K562 (cell line): ENCODE measurements around the gene YOD1. TPM values are rescaled to one million over a fixed set of nuclear protein-coding genes. Genes with fewer than 3 reads are reported as not detected.

ENCODE experiments used
- ATAC-seq: fragments of 200-7000 bp; cut with Tn5 transposase; 3 replicates; pipeline ENCODE4 v1.9.1; 2020; ENCODE audit warnings: moderate library complexity
- BruUV-seq: library from RNA; stranded (reverse); fragments of 400-500 nt; replicated peaks from 2 replicates; lab custom pipeline; 2021; lab: Mats Ljungman, UMichigan
- CTCF ChIA-PET: fragments of 300-600 bp; formaldehyde crosslinking; extraction: SDS; loops from one replicate; lab custom pipeline; 2021; ENCODE audit warnings: low intra/inter-chr PET ratio; lab: Yijun Ruan, JAX
- POLR2A ChIA-PET: fragments of 300-600, 350-650 bp; sonication (Branson Sonifier 250); formaldehyde crosslinking; extraction: SDS; loops from one replicate; lab custom pipeline; 2021; ENCODE audit warnings: antibody characterized with exemption, inconsistent platforms; lab: Yijun Ruan, JAX
- DNase-seq, 4 experiments: peaks; one replicate each; pipeline versions ENCODE4 v3.0.0 to v3.0.0-alpha.2; 2011 to 2018; ENCODE audit warnings: low spot score in 3 of 4, mixed read lengths in 3 of 4; ENCODE audit errors: extremely low read depth in 1 of 4
- FAIRE-seq: peaks from 2 replicates; lab custom pipeline; 2011; peaks lifted over from hg19 to GRCh38; lab: Jason Lieb, UNC
- H2AFZ ChIP-seq: 2 replicates; pipeline ENCODE4 v1.6.0; 2011; ENCODE audit warnings: low read depth, low read length, control low read depth, inconsistent platforms
- H3K27ac ChIP-seq: fragments of 200-600 bp; 3 replicates; pipeline ENCODE4 v1.8.0; 2011; ENCODE audit warnings: low read depth, mild to moderate bottlenecking, control low read depth, inconsistent platforms, low read length, moderate library complexity, mixed read lengths; ENCODE audit errors: extremely low read depth
- H3K27me3 ChIP-seq, 2 experiments: fragments of 300-600 bp in 1 of 2; 2 replicates in 1 of 2; 3 replicates in 1 of 2; pipeline versions ENCODE4 v1.6.0 to v1.8.0; 2011; ENCODE audit warnings: inconsistent platforms in 2 of 2, low read length in 2 of 2, mild to moderate bottlenecking in 1 of 2, mixed read lengths in 1 of 2, moderate library complexity in 1 of 2; ENCODE audit not compliant: control insufficient read depth in 2 of 2, insufficient read depth in 2 of 2
- H3K36me3 ChIP-seq: fragments of 300-600 bp; 3 replicates; pipeline ENCODE4 v1.8.0; 2011; ENCODE audit warnings: mild to moderate bottlenecking, low read length, inconsistent platforms; ENCODE audit not compliant: control insufficient read depth, insufficient read depth
- H3K4me1 ChIP-seq, 2 experiments: fragments of 200-600 bp in 1 of 2; replicated peaks in 1 of 2; 2 replicates in 1 of 2; 3 replicates in 1 of 2; pipeline versions ENCODE4 v1.5.1 to v1.8.0; 2011; ENCODE audit warnings: inconsistent platforms in 2 of 2, low read length in 2 of 2, mild to moderate bottlenecking in 1 of 2, mixed read lengths in 1 of 2, moderate library complexity in 1 of 2; ENCODE audit not compliant: control insufficient read depth in 2 of 2, insufficient read depth in 2 of 2
- H3K4me2 ChIP-seq: 2 replicates; pipeline ENCODE4 v1.6.1; 2011; ENCODE audit warnings: low read length, control low read depth, inconsistent platforms, mixed read lengths; ENCODE audit not compliant: insufficient read depth
- H3K4me3 ChIP-seq: fragments of 200-600 bp; sonication (generic), shearing (Covaris generic); 2 replicates; pipeline ENCODE4 v1.5.1; 2016; ENCODE audit warnings: control low read depth, inconsistent platforms
- H3K79me2 ChIP-seq: fragments of 200-600 bp; 3 replicates; pipeline ENCODE4 v1.8.0; 2011; ENCODE audit warnings: low read length, inconsistent platforms; ENCODE audit not compliant: control insufficient read depth, insufficient read depth
- H3K9ac ChIP-seq, 2 experiments: 2 replicates each; pipeline versions ENCODE4 v1.6.0 to v1.6.1; 2011; ENCODE audit warnings: low read depth in 2 of 2, low read length in 2 of 2, control low read depth in 1 of 2, inconsistent platforms in 1 of 2, mild to moderate bottlenecking in 1 of 2, mixed read lengths in 1 of 2; ENCODE audit not compliant: insufficient read depth in 1 of 2
- H3K9me1 ChIP-seq: one replicate; pipeline ENCODE4 v1.6.0; 2011; ENCODE audit warnings: inconsistent platforms, mild to moderate bottlenecking, low read length, moderate library complexity; ENCODE audit not compliant: control insufficient read depth, insufficient read depth
- H3K9me3 ChIP-seq: replicated peaks from 2 replicates; pipeline ENCODE4 v1.5.1; 2011; ENCODE audit warnings: low read depth, low read length, inconsistent platforms; ENCODE audit not compliant: control insufficient read depth, insufficient read depth
- H4K20me1 ChIP-seq: replicated peaks from 2 replicates; pipeline ENCODE4 v1.6.1; 2011; ENCODE audit warnings: low read length, inconsistent platforms, mixed read lengths; ENCODE audit not compliant: control insufficient read depth, insufficient read depth
- FOXK2 ChIP-seq, 2 experiments: fragments of 450-650 bp; IDR thresholded peaks in 1 of 2; conservative IDR thresholded peaks in 1 of 2; 2 replicates each; pipeline ENCODE4 v1.6.1; 2016; ENCODE audit warnings: low read depth in 2 of 2, mild to moderate bottlenecking in 1 of 2
- IFI16 ChIP-seq: fragments of 250-450 bp; sonication (Bioruptor Pico); IDR thresholded peaks from 2 replicates; pipeline ENCODE4 v2.1.2; 2022; ENCODE audit warnings: mild to moderate bottlenecking, inconsistent platforms
- KAT7 ChIP-seq: sonication (generic); formaldehyde crosslinking; IDR thresholded peaks from 2 replicates; pipeline ENCODE4 v1.8.0; 2022; ENCODE audit warnings: missing genetic modification reagents, mild to moderate bottlenecking, borderline replicate concordance
- KDM4B ChIP-seq, 2 experiments: fragments of 450-650 bp in 1 of 2; sonication (generic) in 1 of 2; IDR thresholded peaks; 2 replicates each; pipeline ENCODE4 v1.6.1; 2016 to 2017; ENCODE audit warnings: borderline replicate concordance in 2 of 2, antibody characterized with exemption in 1 of 2, low read depth in 1 of 2, mild to moderate bottlenecking in 1 of 2
- LARP7 ChIP-seq: fragments of 450-650 bp; IDR thresholded peaks from 2 replicates; pipeline ENCODE4 v1.6.1; 2016
- MED1 ChIP-seq: sonication (generic); formaldehyde crosslinking; IDR thresholded peaks from 2 replicates; pipeline ENCODE4 v1.8.1; 2023; ENCODE audit warnings: missing genetic modification reagents, borderline replicate concordance
- NBN ChIP-seq: fragments of 450-650 bp; IDR thresholded peaks from 2 replicates; pipeline ENCODE4 v1.6.1; 2016; ENCODE audit warnings: low read depth, mild to moderate bottlenecking
- NCOA1 ChIP-seq: fragments of 450-650 bp; IDR thresholded peaks from 2 replicates; pipeline ENCODE4 v1.6.1; 2016; ENCODE audit warnings: low read depth
- PHB2 ChIP-seq: fragments of 450-650 bp; IDR thresholded peaks from 2 replicates; pipeline ENCODE4 v1.6.1; 2017; ENCODE audit warnings: low read depth
- POLR2A ChIP-seq: fragments of 450-650 bp; conservative IDR thresholded peaks from 2 replicates; pipeline ENCODE4 v1.6.1; 2016
- RBM22 ChIP-seq: fragments of 200-400 bp; formaldehyde crosslinking; IDR thresholded peaks from 2 replicates; pipeline ENCODE4 v1.6.1; 2018; ENCODE audit warnings: low read length, low read depth; ENCODE audit not compliant: poor library complexity, severe bottlenecking
- SMARCA5 ChIP-seq: fragments of 450-650 bp; IDR thresholded peaks from 2 replicates; pipeline ENCODE4 v1.6.1; 2016
- TAF7 ChIP-seq: fragments of 450-650 bp; IDR thresholded peaks from 2 replicates; pipeline ENCODE4 v1.6.1; 2016; ENCODE audit warnings: missing genetic modification characterization, missing compliant biosample characterization
- ZNF785 ChIP-seq: fragments of 250-450 bp; sonication (Bioruptor Pico); IDR thresholded peaks from 2 replicates; pipeline ENCODE4 v1.4.0; 2020; ENCODE audit warnings: mild to moderate bottlenecking
- WGBS: fragments of 100-300 bp; shearing (Covaris generic); methylation state at CpG from one replicate; pipeline ENCODE4 v1.1.6; 2016; ENCODE audit warnings: low coverage, mixed read lengths; ENCODE audit not compliant: insufficient coverage; ENCODE audit errors: missing lambda C conversion rate; 5-methylcytosine and 5-hydroxymethylcytosine counted together
- in situ Hi-C: fragments of 300-500 bp; cut with MboI; formaldehyde crosslinking; loops from 4 replicates; pipeline ENCODE4 v1.15.0; 2018; ENCODE audit warnings: inconsistent platforms, mixed read lengths
- intact Hi-C: fragments of 100-400 bp; cut with micrococcal nuclease; formaldehyde crosslinking; loops from 2 replicates; pipeline ENCODE4 v1.14.2; 2022
- polyA plus RNA-seq, 8 experiments: library from polyadenylated mRNA; depleted of rRNA in 4 of 8; stranded (reverse) in 5 of 8; unstranded in 3 of 8; fragments of >200 nt; fragmentation: Nextera tagmentation in 2 of 8; fragmentation: Illumina TruSeq in 1 of 8; extraction: Ambion mirVana in 2 of 8; extraction: Trizol in 1 of 8; gene quantifications; 2 replicates each; pipeline versions ENCODE4 v1.2.1 to v1.2.3, GENCODE V29; 2011 to 2014; ENCODE audit warnings: inconsistent platforms in 1 of 8, missing spikeins in 1 of 8
- total RNA-seq, 7 experiments: library from RNA; depleted of rRNA in 6 of 7; stranded (reverse); fragments of >200 nt in 6 of 7; fragmentation: Illumina TruSeq in 2 of 7; extraction: Trizol in 2 of 7; gene quantifications; 2 replicates each; pipeline versions ENCODE4 v1.2.1 to v1.2.3, GENCODE V29; 2011 to 2021; ENCODE audit warnings: low replicate concordance in 1 of 7
- TF ChIP-seq, protein P1 (sequence below): fragments of 250-450 bp; sonication (Bioruptor Pico); IDR thresholded peaks from 2 replicates; pipeline ENCODE4 v1.8.0; 2022; ENCODE audit warnings: moderate library complexity, mild to moderate bottlenecking, inconsistent platforms

Gene YOD1
- total and polyA plus RNA-seq, 9 of the 15 experiments (the other 6 are each of a cell fraction or from before 2014, with no cell fraction given): 18.2 to 78.1 (median 46.9) TPM

DNA sequence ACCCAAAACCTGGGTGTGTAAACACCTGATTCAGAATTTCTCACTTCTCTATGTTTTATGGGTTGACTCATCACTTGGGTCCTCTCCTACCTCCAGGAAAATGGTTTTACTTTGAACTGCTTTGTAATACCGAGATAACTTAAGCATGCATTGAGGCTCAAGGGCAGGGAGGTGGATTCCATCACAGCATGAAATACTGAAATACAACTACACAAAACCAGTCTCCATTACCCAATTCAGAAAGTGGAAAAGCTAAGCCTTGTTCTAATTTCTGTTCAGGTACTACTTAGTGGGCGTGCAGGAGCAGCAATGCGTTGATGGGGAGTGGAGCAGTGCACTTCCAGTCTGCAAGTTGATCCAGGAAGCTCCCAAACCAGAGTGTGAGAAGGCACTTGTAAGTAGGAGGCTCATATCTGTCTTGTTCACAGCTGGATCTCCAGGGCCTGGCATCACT, 46.9 kb upstream of the YOD1 start:
- Histone ChIP-seq H3K79me2 (no peaks in the 10 kb centered on the region), H3K4me1 (no peaks in the 10 kb centered on the region; a peak in 1 of 5 replicates), H2AFZ (no peak overlapping the region), H4K20me1 (no peaks in the 10 kb centered on the region), H3K9me3 (no peaks in the 10 kb centered on the region), H3K4me3 (no peak overlapping the region)
- POLR2A ChIA-PET: interaction anchor here (0.6 to 0.7 kb wide), 3 partner anchors 224 to 533 kb away, joined by 3 read pairs; partner anchors contain the start of gene CD55
- DNase-seq (no peak), FAIRE-seq (no peak)
- WGBS: 27% methylated on average over 3 of the region's 3 CpGs
- intact Hi-C loops: no loop called here
- BruUV-seq: no TSS peak
- TF ChIP-seq LARP7 (no peak), SMARCA5 (no peak), ZNF785 (CRISPR knock-in tag) (no peak), FOXK2 (conservative IDR thresholded peaks at IDR 0.05 in 1 of 2, IDR thresholded peaks at IDR 0.05 in 1 of 2; ENCODE audit: low read depth in 2 of 2) (no peak), IFI16 (CRISPR knock-in tag) (no peak), TAF7 (tag) (no peak), NBN (no peak)
- TF ChIP-seq, all 486 proteins: peak for 0
- no peaks in the 10 kb centered on the region for H3K27me3 ChIP-seq
- in situ Hi-C loops: no loop called here
- no peak overlapping the region for H3K27ac ChIP-seq
- CTCF ChIA-PET: no interaction called here
- no peaks in the 10 kb centered on the region for H3K36me3 ChIP-seq
- H3K4me2 ChIP-seq: no peak overlapping the region
- no peak overlapping the region for H3K9ac ChIP-seq
- no peak for ATAC-seq
- no peaks in the 10 kb centered on the region for H3K9me1 ChIP-seq

DNA sequence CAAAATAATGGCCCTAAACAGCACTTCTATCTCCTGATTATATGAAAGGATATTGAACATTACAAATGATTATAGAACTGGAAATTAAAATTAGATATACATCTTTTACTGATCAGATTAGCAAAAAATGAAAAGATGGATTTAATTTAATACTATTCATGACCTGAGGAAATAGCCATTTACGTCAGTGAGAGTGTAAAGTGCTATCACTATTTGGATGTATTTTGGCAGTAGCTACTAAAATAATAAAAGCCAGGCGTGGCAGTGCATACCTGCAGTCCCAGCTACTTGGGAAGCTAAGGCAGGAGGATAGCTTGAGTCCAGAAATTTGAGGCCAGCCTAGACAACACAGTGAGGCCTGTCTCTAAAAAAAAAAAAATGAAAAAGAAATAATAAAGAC, 42.9 kb upstream of the YOD1 start:
- DNase-seq (no peak), ATAC-seq (no peak), FAIRE-seq (no peak)
- ChIA-PET POLR2A (interaction anchor here (1.2 to 1.6 kb wide), 3 partner anchors 9 to 227 kb away, joined by 3 to 9 read pairs (median 3); partner anchors contain the start of gene CD55), CTCF (no interaction called here)
- Histone ChIP-seq H2AFZ (no peak overlapping the region), H3K4me3 (no peak overlapping the region), H3K9ac (no peak overlapping the region), H3K27me3 (no peaks in the 10 kb centered on the region), H3K36me3 (no peaks in the 10 kb centered on the region), H3K9me3 (no peaks in the 10 kb centered on the region), H3K9me1 (no peaks in the 10 kb centered on the region), H3K79me2 (no peaks in the 10 kb centered on the region), H3K4me1 (no peaks in the 10 kb centered on the region), H3K4me2 (no peak overlapping the region), H3K27ac (no peak overlapping the region), H4K20me1 (no peaks in the 10 kb centered on the region)
- in situ Hi-C loops: no loop called here
- BruUV-seq: no TSS peak
- intact Hi-C loops: no loop called here
- 25% methylated on average over 2 of the region's 2 CpGs for WGBS
- TF ChIP-seq FOXK2 (conservative IDR thresholded peaks at IDR 0.05 in 1 of 2, IDR thresholded peaks at IDR 0.05 in 1 of 2; ENCODE audit: low read depth in 2 of 2) (no peak), PHB2 (no peak), KDM4B (IDR thresholded peaks at IDR 0.05; ENCODE audit: borderline replicate concordance in 2 of 2, low read depth in 1 of 2) (no peak), SMARCA5 (no peak), KAT7 (CRISPR knock-in tag) (no peak), POLR2A (no peak), NCOA1 (no peak), MED1 (no peak), RBM22 (no peak)
- TF ChIP-seq, protein P1, sequence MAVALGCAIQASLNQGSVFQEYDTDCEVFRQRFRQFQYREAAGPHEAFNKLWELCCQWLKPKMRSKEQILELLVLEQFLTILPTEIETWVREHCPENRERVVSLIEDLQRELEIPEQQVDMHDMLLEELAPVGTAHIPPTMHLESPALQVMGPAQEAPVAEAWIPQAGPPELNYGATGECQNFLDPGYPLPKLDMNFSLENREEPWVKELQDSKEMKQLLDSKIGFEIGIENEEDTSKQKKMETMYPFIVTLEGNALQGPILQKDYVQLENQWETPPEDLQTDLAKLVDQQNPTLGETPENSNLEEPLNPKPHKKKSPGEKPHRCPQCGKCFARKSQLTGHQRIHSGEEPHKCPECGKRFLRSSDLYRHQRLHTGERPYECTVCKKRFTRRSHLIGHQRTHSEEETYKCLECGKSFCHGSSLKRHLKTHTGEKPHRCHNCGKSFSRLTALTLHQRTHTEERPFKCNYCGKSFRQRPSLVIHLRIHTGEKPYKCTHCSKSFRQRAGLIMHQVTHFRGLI (CRISPR knock-in tag): no peak
